ENCODE data around the gene ENTHD1.
"Not testable (repeated sequence)": the region's sequence is repeated elsewhere in the genome, so short reads cannot be mapped to it uniquely, and the experiment has no call there.

The ENTHD1 gene

GRCh38 chr22:39738746-39739145 lies 154.8 kb downstream of the ENTHD1 start:
- no peak overlapping the region; the same call in 1 of the 2 replicates for H3K27ac ChIP-seq
- TF ChIP-seq, protein P1, sequence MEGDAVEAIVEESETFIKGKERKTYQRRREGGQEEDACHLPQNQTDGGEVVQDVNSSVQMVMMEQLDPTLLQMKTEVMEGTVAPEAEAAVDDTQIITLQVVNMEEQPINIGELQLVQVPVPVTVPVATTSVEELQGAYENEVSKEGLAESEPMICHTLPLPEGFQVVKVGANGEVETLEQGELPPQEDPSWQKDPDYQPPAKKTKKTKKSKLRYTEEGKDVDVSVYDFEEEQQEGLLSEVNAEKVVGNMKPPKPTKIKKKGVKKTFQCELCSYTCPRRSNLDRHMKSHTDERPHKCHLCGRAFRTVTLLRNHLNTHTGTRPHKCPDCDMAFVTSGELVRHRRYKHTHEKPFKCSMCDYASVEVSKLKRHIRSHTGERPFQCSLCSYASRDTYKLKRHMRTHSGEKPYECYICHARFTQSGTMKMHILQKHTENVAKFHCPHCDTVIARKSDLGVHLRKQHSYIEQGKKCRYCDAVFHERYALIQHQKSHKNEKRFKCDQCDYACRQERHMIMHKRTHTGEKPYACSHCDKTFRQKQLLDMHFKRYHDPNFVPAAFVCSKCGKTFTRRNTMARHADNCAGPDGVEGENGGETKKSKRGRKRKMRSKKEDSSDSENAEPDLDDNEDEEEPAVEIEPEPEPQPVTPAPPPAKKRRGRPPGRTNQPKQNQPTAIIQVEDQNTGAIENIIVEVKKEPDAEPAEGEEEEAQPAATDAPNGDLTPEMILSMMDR (conservative IDR thresholded peaks at IDR 0.05), result no peak

DNA sequence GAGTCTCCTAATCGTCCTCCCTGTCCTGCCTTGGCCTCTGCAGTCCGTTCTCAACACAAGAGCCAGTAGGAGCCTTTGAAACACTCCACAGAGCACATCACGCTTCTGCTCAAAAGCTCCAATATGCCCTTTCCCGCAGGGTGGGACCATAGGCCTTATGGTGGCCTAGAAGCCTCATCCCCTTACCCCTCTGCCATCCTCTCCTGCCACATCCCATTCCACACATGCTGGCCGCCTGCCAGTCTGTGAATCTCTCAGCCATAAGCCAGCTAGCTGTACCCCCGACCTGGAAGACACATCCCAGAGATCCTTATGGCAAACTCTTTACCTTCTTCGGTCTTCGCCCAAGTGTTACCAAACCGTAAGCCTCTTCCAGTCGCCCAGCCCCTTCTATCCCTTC lies 157.8 kb downstream of the ENTHD1 start:
- TF ChIP-seq, protein P1 (conservative IDR thresholded peaks at IDR 0.05), result no peak
- H3K27ac ChIP-seq, result no peak overlapping the region

DNA sequence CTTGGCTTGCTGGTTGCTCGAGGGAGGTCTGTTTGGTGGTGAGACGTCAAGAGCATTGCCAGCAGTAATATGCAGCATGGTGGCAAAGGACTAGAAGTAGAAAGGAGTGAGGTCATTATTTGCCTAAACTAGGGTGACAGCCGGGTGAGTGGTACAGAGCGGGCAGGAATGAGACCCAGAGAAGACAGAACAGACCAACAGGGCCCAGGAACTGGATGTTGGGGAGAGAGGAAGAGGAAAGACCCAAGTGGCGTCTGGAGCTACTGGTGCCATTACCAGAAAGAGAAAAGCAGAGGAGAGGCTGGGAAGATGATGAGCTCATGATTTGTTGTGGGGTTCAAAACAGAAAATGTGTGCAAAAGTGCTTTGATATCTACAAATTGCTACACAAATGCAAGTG lies 158.7 kb downstream of the ENTHD1 start:
- TF ChIP-seq, protein P1 (conservative IDR thresholded peaks at IDR 0.05), result no peak
- H3K27ac ChIP-seq, result no peak overlapping the region

GRCh38 chr22:39734046-39734445 lies 159.5 kb downstream of the ENTHD1 start:
- not testable (repeated sequence) for H3K27ac ChIP-seq

GRCh38 chr22:39733191-39733590 lies 160.4 kb downstream of the ENTHD1 start:
- no peak overlapping the region for H3K27ac ChIP-seq
- TF ChIP-seq, protein P1 (conservative IDR thresholded peaks at IDR 0.05), result no peak

DNA sequence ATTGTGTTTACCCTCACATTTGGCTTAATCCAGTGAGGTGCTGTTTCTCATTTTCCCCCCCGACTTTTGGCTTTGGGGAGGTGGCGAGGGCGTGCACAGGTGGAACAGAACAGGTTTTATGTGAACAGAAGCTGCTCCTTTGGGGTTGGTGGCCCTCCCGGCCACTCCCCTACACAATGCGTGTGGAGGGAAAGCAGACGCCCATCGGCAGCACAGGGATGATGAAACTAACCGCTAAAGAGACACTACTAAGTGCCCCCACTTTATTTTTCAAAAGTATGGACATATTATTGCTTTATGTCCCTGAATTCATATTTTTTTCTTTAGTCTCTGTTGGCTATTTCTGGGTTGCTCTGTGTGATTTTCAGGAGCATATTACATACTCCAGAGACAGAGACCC lies 160.9 kb downstream of the ENTHD1 start:
- TF ChIP-seq, protein P1 (conservative IDR thresholded peaks at IDR 0.05), result no peak
- H3K27ac ChIP-seq, result no peak overlapping the region

GRCh38 chr22:39731881-39732555 lies 161.5 kb downstream of the ENTHD1 start:
- no peak overlapping the region for H3K27ac ChIP-seq
- TF ChIP-seq, protein P1 (conservative IDR thresholded peaks at IDR 0.05), result no peak

DNA sequence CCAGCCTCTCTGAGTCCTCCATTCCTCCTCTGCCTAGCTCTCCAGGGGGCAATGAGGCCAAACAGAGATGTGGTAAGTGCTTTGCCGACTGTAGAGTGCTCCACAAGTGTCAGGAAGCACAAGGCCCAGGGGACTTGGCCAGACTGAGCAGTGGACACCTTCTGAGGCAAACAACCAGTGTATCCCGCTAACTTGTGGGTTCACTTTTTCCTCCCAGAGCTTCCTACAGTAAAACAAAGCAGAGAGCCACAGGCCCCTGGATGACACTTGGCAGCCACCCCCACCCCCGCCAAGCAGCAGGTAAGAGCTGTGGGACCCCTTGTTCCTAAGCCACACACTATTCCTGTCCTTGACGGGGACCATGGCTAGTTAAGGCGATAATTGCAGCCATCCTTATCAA lies 162.1 kb downstream of the ENTHD1 start:
- TF ChIP-seq, protein P1 (conservative IDR thresholded peaks at IDR 0.05), result no peak
- no peak overlapping the region for H3K27ac ChIP-seq
